Dedifferentiated amniotic fluid mesenchymal stem cell (primary cell): ENCODE results near the gene U2AF1L4.
A peak's percentile ranks its signal among the peaks of the same experiment; 100 is the strongest.

Experiments
- DNase-seq: peaks from one replicate; pipeline ENCODE4 v3.0.0-alpha.2; 2016; ENCODE audit errors: extremely low spot score

The U2AF1L4 gene, protein sequence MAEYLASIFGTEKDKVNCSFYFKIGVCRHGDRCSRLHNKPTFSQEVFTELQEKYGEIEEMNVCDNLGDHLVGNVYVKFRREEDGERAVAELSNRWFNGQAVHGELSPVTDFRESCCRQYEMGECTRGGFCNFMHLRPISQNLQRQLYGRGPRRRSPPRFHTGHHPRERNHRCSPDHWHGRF

GRCh38 chr19:35745328-35746086, at the start of gene U2AF1L4, which contains the start of gene PSENEN:
Gene U2AF1L4, minus strand, starts transcription at chr19:35745418. Its CDS starts 27 bp downstream, at chr19:35745391.
Gene PSENEN, plus strand, starts transcription at chr19:35745651. Its CDS starts 280 bp downstream, at chr19:35745931.
- peak; percentile 99 for DNase-seq

GRCh38 chr19:35793381-35794165, 48.4 kb upstream of the U2AF1L4 start:
- DNase-seq, result no peak

GRCh38 chr19:35792888-35793287, 47.7 kb upstream of the U2AF1L4 start:
- no peak for DNase-seq

DNA sequence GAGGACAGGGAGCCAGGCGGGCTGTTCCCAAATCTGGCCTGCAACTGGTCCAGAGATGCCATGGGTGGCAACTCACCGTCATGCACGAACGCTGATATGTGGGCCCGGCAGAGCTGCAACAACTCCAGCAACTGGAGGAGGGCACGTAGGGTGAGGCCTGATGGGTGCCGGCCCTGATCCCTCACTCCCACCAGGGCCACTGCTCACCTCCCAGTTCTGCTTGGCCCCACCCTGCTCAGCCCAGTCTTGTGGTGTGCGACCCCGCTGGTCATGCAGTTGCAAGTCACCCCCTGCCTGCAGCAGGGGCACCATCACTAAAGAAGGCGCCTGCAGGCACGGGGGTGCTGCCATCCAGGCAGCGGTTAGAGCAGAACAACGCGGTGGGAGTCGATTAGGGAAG, 47.1 kb upstream of the U2AF1L4 start:
- DNase-seq, result no peak

GRCh38 chr19:35791814-35792279, 46.6 kb upstream of the U2AF1L4 start:
- no peak for DNase-seq

DNA sequence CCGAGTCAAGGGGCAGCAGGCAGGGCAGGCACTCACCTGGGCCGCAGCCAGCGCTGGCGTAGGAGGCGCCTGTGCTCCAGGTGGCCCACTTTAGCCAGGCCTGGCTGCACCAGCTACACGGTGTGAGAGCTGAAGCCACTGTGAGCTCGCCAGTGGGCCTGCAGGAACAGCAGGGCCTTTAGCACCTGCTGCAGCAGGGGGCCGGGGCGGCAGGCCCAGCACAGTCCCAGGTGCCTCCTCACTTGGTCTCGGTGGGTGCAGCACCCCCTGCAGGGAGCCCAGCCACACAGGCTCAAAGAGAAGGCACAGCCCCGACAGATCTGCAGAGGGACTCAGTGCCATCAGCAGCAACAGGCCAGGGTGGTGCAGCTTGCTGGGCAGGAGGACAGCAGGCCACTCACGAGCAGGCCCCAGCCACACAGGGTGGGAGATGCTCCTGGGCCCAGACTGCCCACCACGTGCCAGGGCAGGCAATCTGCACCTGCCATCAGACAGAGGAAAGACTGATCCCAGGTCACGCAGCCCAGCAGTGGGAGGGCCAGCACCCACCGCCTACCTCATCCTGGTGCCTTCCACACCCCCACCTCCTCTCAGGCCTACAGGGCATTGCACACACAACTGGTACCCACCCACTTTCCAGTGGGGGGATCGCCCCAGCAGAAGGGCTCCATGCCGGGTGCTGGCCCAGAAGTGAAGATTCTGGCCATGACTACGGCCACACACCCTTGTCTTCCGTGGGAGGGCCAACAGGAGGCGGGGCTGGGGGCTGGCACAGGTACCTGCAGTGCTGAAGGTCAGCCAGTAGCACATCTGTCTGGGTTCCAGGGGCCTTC, 46.0 kb upstream of the U2AF1L4 start:
- no peak for DNase-seq

DNA sequence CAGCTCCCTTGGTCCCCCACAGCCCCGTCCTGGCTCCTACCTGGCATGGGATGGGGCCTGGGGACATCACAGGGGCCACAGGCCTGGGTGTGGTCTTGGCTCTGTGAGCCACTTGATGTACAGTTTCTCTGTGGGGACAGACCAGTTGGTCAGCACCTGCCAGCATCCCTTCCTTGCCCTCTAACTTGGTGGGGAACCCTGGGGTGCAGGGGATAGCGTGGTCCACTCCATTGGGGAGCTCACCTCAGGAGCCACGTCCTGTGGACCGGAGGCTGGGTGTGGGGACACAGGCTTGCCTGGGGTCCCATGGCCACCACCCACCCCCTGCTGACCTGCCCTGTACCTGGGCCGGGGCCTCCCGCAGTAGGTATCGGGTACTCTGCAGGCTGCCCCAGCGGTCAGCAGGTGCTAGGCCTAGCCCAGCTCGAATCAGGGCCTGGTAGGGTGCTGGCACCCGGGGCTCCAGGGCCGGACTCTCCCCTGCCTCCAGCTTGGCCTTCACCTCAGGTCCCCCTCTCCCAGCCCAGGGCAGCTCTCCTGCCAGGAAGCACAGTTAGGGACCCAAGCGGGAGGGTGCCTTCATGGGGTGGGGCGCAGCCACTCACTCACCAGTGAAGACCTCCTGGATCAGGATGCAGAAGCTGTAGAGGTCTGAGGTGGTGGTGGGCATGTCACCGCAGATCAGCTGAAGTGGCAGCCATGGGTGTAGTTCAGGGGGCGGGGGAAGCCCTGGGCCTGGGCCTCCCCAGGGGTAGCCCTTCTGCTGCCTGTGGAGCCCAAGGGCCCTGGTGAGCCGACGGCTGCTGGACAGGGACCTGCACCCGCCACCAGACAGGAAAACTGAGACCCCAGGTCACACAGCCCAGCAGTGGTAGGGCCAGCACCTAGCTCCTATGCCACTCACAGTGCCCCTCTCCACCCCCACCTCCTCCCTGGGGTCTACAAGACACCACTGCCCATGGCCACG, 45.0 kb upstream of the U2AF1L4 start:
- DNase-seq, result no peak

GRCh38 chr19:35789195-35789977, 44.2 kb upstream of the U2AF1L4 start:
- no peak for DNase-seq

DNA sequence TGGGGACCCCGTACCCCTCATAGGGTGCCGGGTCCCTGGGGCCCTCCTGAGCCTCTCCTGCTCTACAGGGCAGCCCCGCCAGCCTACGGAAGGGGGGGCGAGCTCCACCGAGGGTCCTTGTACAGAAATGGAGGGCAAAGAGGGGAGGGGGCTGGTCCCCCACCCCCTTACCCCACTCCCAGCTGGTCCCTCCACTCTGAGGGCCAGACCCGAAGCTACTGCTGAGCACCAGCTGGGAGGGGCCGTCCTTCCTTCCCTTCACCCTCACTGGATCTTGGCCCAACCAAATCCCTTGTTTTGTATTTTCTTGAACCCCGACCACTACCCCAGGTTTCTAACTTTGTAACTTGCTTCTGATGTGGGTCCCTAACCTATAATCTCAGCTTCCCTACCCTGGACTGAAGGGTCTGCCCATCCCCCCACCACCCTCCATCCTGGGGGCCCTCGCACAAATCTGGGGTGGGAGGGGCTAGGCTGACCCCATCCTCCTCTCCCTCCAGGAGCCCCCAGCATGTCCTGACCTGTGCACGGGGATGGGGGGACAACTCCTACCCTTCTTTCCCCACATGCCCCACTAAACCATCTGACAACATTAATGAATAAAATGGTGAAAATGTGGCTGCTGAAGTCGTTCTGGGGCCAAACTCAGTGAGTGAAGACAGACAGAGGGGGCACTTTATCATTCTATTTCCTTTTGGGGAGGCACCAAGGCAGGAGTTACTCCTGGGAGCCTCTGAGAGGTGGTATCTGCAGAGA, 43.2 kb upstream of the U2AF1L4 start:
- DNase-seq, result no peak

GRCh38 chr19:35787227-35787799, 42.1 kb upstream of the U2AF1L4 start:
- no peak for DNase-seq

DNA sequence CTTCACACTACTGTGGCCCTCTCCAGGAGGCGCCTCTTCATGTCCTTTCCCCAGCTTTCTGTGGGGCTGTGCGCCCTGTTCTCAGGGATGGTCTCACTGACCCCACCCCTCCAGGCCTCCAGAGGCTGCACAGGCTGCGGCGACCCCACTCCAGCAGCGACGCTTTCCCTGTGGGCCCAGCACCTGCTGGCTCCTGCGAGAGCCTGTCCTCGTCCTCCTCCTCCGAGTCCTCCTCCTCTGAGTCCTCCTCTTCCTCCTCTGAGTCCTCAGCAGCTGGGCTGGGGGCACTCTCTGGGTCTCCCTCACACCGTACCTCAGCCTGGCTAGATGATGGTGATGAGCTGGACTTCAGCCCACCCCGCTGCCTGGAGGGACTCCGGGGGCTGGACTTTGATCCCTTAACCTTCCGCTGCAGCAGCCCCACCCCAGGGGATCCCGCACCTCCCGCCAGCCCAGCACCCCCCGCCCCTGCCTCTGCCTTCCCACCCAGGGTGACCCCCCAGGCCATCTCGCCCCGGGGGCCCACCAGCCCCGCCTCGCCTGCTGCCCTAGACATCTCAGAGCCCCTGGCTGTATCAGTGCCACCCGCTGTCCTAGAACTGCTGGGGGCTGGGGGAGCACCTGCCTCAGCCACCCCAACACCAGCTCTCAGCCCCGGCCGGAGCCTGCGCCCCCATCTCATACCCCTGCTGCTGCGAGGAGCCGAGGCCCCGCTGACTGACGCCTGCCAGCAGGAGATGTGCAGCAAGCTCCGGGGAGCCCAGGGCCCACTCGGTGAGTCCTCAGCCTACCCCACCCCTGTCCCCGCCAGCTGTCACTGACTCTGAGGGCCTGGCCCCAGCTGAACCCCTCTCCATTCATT, 41.3 kb upstream of the U2AF1L4 start:
- DNase-seq, result no peak

GRCh38 chr19:35785339-35785627, 40.1 kb upstream of the U2AF1L4 start:
- DNase-seq, result no peak

- no peak for DNase-seq
These were observed 39.5 kb upstream of the U2AF1L4 start for GRCh38 chr19:35784503-35785338.

- DNase-seq, result no peak
These were observed 38.5 kb upstream of the U2AF1L4 start for GRCh38 chr19:35783469-35784434.

- DNase-seq, result no peak
These were observed 37.4 kb upstream of the U2AF1L4 start for GRCh38 chr19:35782589-35782988.

DNA sequence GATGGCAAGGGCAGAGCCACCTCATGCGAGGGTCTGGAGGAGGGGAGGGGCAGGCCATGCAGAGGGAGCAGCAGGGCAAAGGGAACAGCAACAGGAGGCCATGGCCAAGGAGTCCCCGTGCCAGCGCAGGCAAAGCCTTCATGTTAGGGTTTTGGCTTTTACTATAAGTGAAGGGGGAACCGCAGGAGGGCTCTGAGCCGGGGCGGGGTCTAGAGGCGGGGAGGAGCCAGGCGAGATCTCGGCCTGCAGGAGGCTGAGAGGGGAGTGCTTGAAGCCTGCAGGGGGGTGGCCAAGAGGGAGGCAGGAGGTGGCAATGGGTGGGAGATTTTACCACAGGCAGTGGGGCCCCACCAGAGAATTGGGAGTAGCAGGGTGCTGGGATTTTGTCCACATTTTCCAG, 36.4 kb upstream of the U2AF1L4 start:
- no peak for DNase-seq
